SK-N-SH treated with all-trans-retinoic acid at 6 μM for 48 hours (cell line): ENCODE data around the gene SCARF2.

Experiments
- ATAC-seq: fragments of 200-7000 bp; cut with Tn5 transposase; 3 replicates; pipeline ENCODE4 v1.9.1; 2020; ENCODE audit warnings: mild to moderate bottlenecking, moderate library complexity
- ARNTL ChIP-seq: fragments of 450-650 bp; formaldehyde crosslinking; IDR thresholded peaks from 2 replicates; pipeline ENCODE4 v1.5.0; 2020; ENCODE audit warnings: low read depth, mild to moderate bottlenecking, moderate library complexity, borderline replicate concordance
- BACH2 ChIP-seq: fragments of 250-450 bp; sonication (Bioruptor Pico); IDR thresholded peaks from 2 replicates; pipeline ENCODE4 v1.9.0; 2021; ENCODE audit warnings: mild to moderate bottlenecking, borderline replicate concordance
- CREB5 ChIP-seq: fragments of 250-450 bp; sonication (Bioruptor Pico); IDR thresholded peaks from 2 replicates; pipeline ENCODE4 v1.5.1; 2020; ENCODE audit warnings: low read depth, mild to moderate bottlenecking, moderate library complexity
- CSDC2 ChIP-seq: fragments of 250-450 bp; sonication (Bioruptor Pico); IDR thresholded peaks from 2 replicates; pipeline ENCODE4 v1.5.0; 2020; ENCODE audit warnings: mild to moderate bottlenecking, moderate library complexity
- CSRNP3 ChIP-seq: fragments of 250-450 bp; sonication (Bioruptor Pico); IDR thresholded peaks from 2 replicates; pipeline ENCODE4 v1.5.1; 2021; ENCODE audit warnings: mild to moderate bottlenecking, moderate library complexity
- ESRRG ChIP-seq: fragments of 250-450 bp; sonication (Bioruptor Pico); IDR thresholded peaks from 2 replicates; pipeline ENCODE4 v1.6.1; 2021; ENCODE audit warnings: mild to moderate bottlenecking
- GLIS3 ChIP-seq: fragments of 250-450 bp; sonication (Bioruptor Pico); IDR thresholded peaks from 2 replicates; pipeline ENCODE4 v1.5.0; 2020; ENCODE audit warnings: mild to moderate bottlenecking, moderate library complexity
- OSR1 ChIP-seq: fragments of 250-450 bp; sonication (Bioruptor Pico); IDR thresholded peaks from 2 replicates; pipeline ENCODE4 v1.8.0; 2022; ENCODE audit warnings: moderate library complexity, mild to moderate bottlenecking, inconsistent platforms
- PPARA ChIP-seq: fragments of 250-450 bp; sonication (Bioruptor Pico); IDR thresholded peaks from 2 replicates; pipeline ENCODE4 v1.5.0; 2020; ENCODE audit warnings: mild to moderate bottlenecking, borderline replicate concordance
- RARB ChIP-seq: fragments of 250-450 bp; sonication (Bioruptor Pico); IDR thresholded peaks from 2 replicates; pipeline ENCODE4 v1.8.0; 2021; ENCODE audit warnings: mild to moderate bottlenecking, moderate library complexity
- SNAI2 ChIP-seq: fragments of 250-450 bp; sonication (Bioruptor Pico); IDR thresholded peaks from 2 replicates; pipeline ENCODE4 v1.5.0; 2020; ENCODE audit warnings: mild to moderate bottlenecking, moderate library complexity
- TCF4 ChIP-seq: fragments of 250-450 bp; sonication (Bioruptor Pico); IDR thresholded peaks from 2 replicates; pipeline ENCODE4 v1.8.0; 2021; ENCODE audit warnings: mild to moderate bottlenecking, moderate library complexity, borderline replicate concordance
- TOX ChIP-seq: fragments of 250-450 bp; sonication (Bioruptor Pico); IDR thresholded peaks from 2 replicates; pipeline ENCODE4 v1.8.0; 2021; ENCODE audit warnings: mild to moderate bottlenecking, moderate library complexity, borderline replicate concordance
- TSHZ2 ChIP-seq: fragments of 250-450 bp; sonication (Bioruptor Pico); IDR thresholded peaks from 2 replicates; pipeline ENCODE4 v1.5.0; 2020; ENCODE audit warnings: mild to moderate bottlenecking, moderate library complexity
- ZC3H10 ChIP-seq: fragments of 250-450 bp; sonication (Bioruptor Pico); IDR thresholded peaks from 2 replicates; pipeline ENCODE4 v1.5.1; 2021; ENCODE audit warnings: mild to moderate bottlenecking, moderate library complexity
- ZFP3 ChIP-seq: fragments of 250-450 bp; sonication (Bioruptor Pico); IDR thresholded peaks from 2 replicates; pipeline ENCODE4 v1.5.0; 2020; ENCODE audit warnings: mild to moderate bottlenecking, moderate library complexity
- ZFP30 ChIP-seq: fragments of 450-650 bp; formaldehyde crosslinking; IDR thresholded peaks from 2 replicates; pipeline ENCODE4 v1.5.0; 2022; ENCODE audit warnings: mild to moderate bottlenecking, moderate library complexity
- ZNF565 ChIP-seq: fragments of 450-650 bp; formaldehyde crosslinking; conservative IDR thresholded peaks from 2 replicates; pipeline ENCODE4 v1.5.0; 2020; ENCODE audit warnings: low read depth, mild to moderate bottlenecking, moderate library complexity
- ZNF70 ChIP-seq: fragments of 450-650 bp; formaldehyde crosslinking; IDR thresholded peaks from 2 replicates; pipeline ENCODE4 v1.5.0; 2020; ENCODE audit warnings: mild to moderate bottlenecking, moderate library complexity
- ZNF8 ChIP-seq: fragments of 450-650 bp; formaldehyde crosslinking; IDR thresholded peaks from 2 replicates; pipeline ENCODE4 v1.5.0; 2020; ENCODE audit warnings: mild to moderate bottlenecking, moderate library complexity
- TF ChIP-seq, protein P1 (sequence below): fragments of 250-450 bp; sonication (Bioruptor Pico); IDR thresholded peaks from 2 replicates; pipeline ENCODE4 v1.8.0; 2021; ENCODE audit warnings: low read depth, mild to moderate bottlenecking, moderate library complexity, borderline replicate concordance

The SCARF2 gene

GRCh38 chr22:20464912-20465758, 27.5 kb upstream of the SCARF2 start:
- ATAC-seq: no peak
- no peak for TF ChIP-seq GLIS3 (CRISPR knock-in tag)
- TF ChIP-seq ZNF70 (CRISPR knock-in tag): no peak
- TF ChIP-seq ZNF565 (CRISPR knock-in tag): no peak
- no peak for TF ChIP-seq TCF4 (CRISPR knock-in tag)
- TF ChIP-seq ARNTL (CRISPR knock-in tag): no peak
- TF ChIP-seq ESRRG (CRISPR knock-in tag): no peak
- TF ChIP-seq ZFP3: no peak
- TF ChIP-seq ZNF8 (CRISPR knock-in tag): no peak
- TF ChIP-seq ZFP30: no peak
- TF ChIP-seq CSRNP3 (CRISPR knock-in tag): no peak

GRCh38 chr22:20464096-20464614, 26.5 kb upstream of the SCARF2 start:
- TF ChIP-seq ESRRG (CRISPR knock-in tag) (no peak), ARNTL (CRISPR knock-in tag) (no peak), GLIS3 (CRISPR knock-in tag) (no peak), ZNF8 (CRISPR knock-in tag) (no peak), RARB (CRISPR knock-in tag) (no peak), SNAI2 (no peak), CSDC2 (no peak), ZNF70 (CRISPR knock-in tag) (no peak), PPARA (no peak), CSRNP3 (CRISPR knock-in tag) (no peak), TSHZ2 (no peak), ZFP3 (no peak), TOX (CRISPR knock-in tag) (no peak), CREB5 (no peak), ZFP30 (no peak)
- TF ChIP-seq, protein P1, sequence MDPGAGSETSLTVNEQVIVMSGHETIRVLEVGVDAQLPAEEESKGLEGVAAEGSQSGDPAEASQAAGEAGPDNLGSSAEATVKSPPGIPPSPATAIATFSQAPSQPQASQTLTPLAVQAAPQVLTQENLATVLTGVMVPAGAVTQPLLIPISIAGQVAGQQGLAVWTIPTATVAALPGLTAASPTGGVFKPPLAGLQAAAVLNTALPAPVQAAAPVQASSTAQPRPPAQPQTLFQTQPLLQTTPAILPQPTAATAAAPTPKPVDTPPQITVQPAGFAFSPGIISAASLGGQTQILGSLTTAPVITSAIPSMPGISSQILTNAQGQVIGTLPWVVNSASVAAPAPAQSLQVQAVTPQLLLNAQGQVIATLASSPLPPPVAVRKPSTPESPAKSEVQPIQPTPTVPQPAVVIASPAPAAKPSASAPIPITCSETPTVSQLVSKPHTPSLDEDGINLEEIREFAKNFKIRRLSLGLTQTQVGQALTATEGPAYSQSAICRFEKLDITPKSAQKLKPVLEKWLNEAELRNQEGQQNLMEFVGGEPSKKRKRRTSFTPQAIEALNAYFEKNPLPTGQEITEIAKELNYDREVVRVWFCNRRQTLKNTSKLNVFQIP (CRISPR knock-in tag): no peak
- ATAC-seq: no peak

DNA sequence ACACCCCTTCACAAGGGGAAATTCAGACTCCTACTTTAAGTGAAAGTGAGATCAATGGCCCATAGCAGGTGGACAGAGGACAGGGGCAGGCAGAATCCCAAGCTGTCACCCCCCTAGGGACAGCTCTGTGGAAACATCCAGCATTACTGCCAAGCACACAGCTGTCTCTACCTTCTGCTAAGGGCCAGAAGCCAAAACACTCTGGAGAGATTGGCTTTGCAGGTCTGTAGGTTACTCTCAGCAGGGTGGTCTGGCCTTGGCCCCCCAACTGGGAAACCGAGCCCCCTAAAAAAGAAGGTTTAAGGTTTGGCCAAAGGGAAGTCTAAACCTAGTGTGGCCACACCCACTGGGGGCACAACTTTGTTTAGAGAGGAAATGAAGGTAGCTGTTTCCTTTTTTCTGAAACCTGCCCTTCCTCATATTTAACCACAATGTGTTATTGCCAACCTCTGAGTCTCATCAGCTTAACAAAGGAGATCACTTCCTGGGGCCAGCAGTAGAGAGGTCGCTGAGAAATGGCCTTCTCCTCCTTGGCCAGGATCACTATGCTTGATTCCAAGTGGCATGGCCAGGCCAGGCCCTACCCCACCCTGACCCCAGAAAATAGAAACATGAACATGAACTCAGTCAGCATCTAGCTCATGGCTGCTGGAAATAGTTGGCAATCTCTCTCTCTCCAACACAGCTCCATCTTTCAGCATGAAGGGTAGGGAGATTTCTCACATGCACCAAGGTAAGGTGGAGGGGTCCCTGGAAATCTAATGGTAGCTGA, 25.9 kb upstream of the SCARF2 start:
- no peak for ATAC-seq
- TF ChIP-seq ESRRG (CRISPR knock-in tag) (no peak), BACH2 (CRISPR knock-in tag) (no peak), SNAI2 (no peak), OSR1 (CRISPR knock-in tag) (no peak), TCF4 (CRISPR knock-in tag) (no peak), RARB (CRISPR knock-in tag) (no peak), CREB5 (no peak), ZFP3 (no peak), ZNF70 (CRISPR knock-in tag) (no peak), ZNF565 (CRISPR knock-in tag) (no peak), PPARA (no peak), TSHZ2 (no peak), ZC3H10 (CRISPR knock-in tag) (no peak), TOX (CRISPR knock-in tag) (no peak)
